ENCODE results near the gene MAGI2.

DNA sequence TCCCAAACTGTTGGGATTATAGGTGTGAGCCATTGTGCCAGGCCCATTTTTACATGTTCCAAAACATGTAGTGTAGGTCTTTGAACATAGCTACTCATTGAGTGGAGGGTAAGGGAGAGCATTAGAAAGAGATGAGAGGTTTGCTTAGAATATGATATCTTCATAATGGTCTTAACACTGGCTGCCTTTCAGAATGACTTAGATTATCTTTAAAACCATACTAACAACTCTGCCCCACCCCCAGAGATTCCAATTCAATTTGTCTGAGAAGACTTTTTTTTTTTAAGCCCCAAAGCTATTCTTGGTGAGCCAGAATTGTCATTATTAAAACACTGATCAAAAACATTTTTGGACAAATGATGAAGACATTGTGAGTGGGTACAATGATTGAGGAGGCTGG lies 1486.0 kb downstream of the MAGI2 start:
- TF ChIP-seq, protein P1, sequence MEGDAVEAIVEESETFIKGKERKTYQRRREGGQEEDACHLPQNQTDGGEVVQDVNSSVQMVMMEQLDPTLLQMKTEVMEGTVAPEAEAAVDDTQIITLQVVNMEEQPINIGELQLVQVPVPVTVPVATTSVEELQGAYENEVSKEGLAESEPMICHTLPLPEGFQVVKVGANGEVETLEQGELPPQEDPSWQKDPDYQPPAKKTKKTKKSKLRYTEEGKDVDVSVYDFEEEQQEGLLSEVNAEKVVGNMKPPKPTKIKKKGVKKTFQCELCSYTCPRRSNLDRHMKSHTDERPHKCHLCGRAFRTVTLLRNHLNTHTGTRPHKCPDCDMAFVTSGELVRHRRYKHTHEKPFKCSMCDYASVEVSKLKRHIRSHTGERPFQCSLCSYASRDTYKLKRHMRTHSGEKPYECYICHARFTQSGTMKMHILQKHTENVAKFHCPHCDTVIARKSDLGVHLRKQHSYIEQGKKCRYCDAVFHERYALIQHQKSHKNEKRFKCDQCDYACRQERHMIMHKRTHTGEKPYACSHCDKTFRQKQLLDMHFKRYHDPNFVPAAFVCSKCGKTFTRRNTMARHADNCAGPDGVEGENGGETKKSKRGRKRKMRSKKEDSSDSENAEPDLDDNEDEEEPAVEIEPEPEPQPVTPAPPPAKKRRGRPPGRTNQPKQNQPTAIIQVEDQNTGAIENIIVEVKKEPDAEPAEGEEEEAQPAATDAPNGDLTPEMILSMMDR (IDR thresholded peaks at IDR 0.05; ENCODE audit: insufficient read depth, low read depth, low read length), result no peak
- no peak for TF ChIP-seq EZH2 (IDR thresholded peaks at IDR 0.05; ENCODE audit: insufficient read depth, low read length)

Measured in astrocyte (in vitro differentiated cells and primary cell).